Activated CD8-positive, alpha-beta T cell treated with anti-CD3 and anti-CD28 coated beads for 36 hours (primary cell): Measurements from ENCODE around the gene B3GALT2. TPM values are rescaled to one million over a fixed set of nuclear protein-coding genes. Genes with fewer than 3 reads are reported as not detected.
"Not testable (repeated sequence)": the region's sequence is repeated elsewhere in the genome, so short reads cannot be mapped to it uniquely, and the experiment has no call there.

ENCODE experiments used
- ATAC-seq: fragments of 200-7000 bp; cut with Tn5 transposase; one replicate; pipeline ENCODE4 v1.10.0; 2021; ENCODE audit warnings: mild to moderate bottlenecking, moderate library complexity
- CTCF ChIA-PET: fragments of 350-600 bp; sonication (Branson Sonifier 250); formaldehyde crosslinking; loops from one replicate; lab custom pipeline; 2021; ENCODE audit warnings: antibody characterized with exemption; lab: Charles Lee
- POLR2A ChIA-PET: fragments of 350-600 bp; sonication (Branson Sonifier 250); formaldehyde crosslinking; loops from one replicate; lab custom pipeline; 2021; ENCODE audit warnings: antibody characterized with exemption; lab: Charles Lee
- DNase-seq: peaks from one replicate; pipeline ENCODE4 v3.0.0-alpha.2; 2020
- H3K27ac Mint-ChIP-seq: one replicate; pipeline ENCODE4 v1.8.0; 2021; ENCODE audit warnings: mild to moderate bottlenecking, mixed read lengths
- H3K27me3 Mint-ChIP-seq: one replicate; pipeline ENCODE4 v1.8.0; 2021; ENCODE audit warnings: mixed read lengths
- H3K36me3 Mint-ChIP-seq: one replicate; pipeline ENCODE4 v1.8.0; 2021; ENCODE audit warnings: low read depth, mixed read lengths
- H3K4me1 Mint-ChIP-seq: one replicate; pipeline ENCODE4 v1.8.0; 2021; ENCODE audit warnings: low read depth, mixed read lengths
- H3K4me3 Mint-ChIP-seq: one replicate; pipeline ENCODE4 v1.8.0; 2021; ENCODE audit warnings: mild to moderate bottlenecking, moderate library complexity, mixed read lengths
- H3K9me3 Mint-ChIP-seq: one replicate; pipeline ENCODE4 v1.8.0; 2021; ENCODE audit warnings: mixed read lengths
- intact Hi-C: fragments of 100-400 bp; cut with micrococcal nuclease; formaldehyde crosslinking; loops from one replicate; pipeline ENCODE4 v1.10.0; 2022
- total RNA-seq, 2 experiments: library from RNA; stranded (reverse); gene quantifications; one replicate each; pipeline ENCODE4 v1.2.3, GENCODE V29; 2021
- TF ChIP-seq, protein P1 (sequence below): fragments of 200-600 bp; IDR thresholded peaks from one replicate; pipeline ENCODE4 v1.8.0; 2022; ENCODE audit warnings: antibody characterized with exemption, mild to moderate bottlenecking

The B3GALT2 gene, protein sequence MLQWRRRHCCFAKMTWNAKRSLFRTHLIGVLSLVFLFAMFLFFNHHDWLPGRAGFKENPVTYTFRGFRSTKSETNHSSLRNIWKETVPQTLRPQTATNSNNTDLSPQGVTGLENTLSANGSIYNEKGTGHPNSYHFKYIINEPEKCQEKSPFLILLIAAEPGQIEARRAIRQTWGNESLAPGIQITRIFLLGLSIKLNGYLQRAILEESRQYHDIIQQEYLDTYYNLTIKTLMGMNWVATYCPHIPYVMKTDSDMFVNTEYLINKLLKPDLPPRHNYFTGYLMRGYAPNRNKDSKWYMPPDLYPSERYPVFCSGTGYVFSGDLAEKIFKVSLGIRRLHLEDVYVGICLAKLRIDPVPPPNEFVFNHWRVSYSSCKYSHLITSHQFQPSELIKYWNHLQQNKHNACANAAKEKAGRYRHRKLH
- total RNA-seq = under 1 TPM in 1 of 2 experiments, not detected in 1; 0.18 TPM

DNA sequence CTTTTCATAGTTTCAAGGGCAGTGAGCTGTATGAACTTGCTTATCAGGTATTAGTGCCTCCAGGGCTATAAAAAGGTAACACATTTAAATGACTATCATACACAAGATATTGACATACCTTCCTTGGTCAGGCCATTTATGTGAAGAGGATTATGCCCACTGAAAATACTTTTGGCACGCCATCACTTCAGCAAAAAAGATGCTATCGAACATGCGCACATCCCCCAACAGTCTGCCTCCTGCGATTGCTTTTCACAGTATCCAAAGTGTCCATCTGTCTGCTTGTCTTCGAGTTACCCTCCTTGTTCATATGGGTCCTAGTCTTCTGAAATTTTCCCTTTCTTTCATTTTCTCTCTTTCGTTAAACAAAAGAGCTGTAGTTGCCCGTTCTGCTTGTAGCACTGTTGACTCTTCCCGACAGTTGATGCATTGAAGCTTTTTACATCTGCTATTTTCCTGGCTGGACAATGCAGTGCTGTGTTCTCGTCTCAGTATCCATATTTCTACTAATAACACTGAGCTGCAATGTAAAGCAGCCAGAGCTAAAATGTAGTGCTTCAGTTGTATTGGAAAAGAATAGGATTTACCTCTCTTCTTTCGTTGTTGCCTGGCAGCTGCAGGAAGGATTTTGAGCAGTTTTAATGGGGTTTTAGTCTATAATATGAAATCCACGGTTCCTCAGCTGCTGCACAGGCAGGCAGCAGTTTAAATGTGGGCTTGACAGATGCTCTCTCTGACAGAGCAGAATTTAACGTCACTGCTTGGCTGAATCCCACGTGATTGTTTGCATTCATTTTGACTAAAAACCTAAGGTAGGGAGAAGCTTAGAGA lies at the start of gene B3GALT2:
Gene B3GALT2 (minus strand): TSS at position 713 of the 831 bp plus-strand sequence. CDS start 5,051 bp downstream, outside the sequence.
- no peaks in the 10 kb centered on the region for H3K9me3 Mint-ChIP-seq
- TF ChIP-seq, protein P1, sequence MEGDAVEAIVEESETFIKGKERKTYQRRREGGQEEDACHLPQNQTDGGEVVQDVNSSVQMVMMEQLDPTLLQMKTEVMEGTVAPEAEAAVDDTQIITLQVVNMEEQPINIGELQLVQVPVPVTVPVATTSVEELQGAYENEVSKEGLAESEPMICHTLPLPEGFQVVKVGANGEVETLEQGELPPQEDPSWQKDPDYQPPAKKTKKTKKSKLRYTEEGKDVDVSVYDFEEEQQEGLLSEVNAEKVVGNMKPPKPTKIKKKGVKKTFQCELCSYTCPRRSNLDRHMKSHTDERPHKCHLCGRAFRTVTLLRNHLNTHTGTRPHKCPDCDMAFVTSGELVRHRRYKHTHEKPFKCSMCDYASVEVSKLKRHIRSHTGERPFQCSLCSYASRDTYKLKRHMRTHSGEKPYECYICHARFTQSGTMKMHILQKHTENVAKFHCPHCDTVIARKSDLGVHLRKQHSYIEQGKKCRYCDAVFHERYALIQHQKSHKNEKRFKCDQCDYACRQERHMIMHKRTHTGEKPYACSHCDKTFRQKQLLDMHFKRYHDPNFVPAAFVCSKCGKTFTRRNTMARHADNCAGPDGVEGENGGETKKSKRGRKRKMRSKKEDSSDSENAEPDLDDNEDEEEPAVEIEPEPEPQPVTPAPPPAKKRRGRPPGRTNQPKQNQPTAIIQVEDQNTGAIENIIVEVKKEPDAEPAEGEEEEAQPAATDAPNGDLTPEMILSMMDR = no peak
- peaks cover 49% of the 10 kb centered on the region for H3K4me1 Mint-ChIP-seq
- peak within 1 kb of the TSS; percentile 14 for H3K27ac Mint-ChIP-seq
- H3K36me3 Mint-ChIP-seq = peaks cover 2% of the 10 kb centered on the region
- peak; percentile 21 for DNase-seq
- peak within 1 kb of the TSS; percentile 41 for H3K4me3 Mint-ChIP-seq
- ChIA-PET POLR2A (no interaction called here), CTCF (interaction anchor here (1.0 to 1.3 kb wide), 2 partner anchors 8 to 975 kb away, joined by 3 read pairs; no protein-coding TSS in a partner anchor)
- no peaks in the 10 kb centered on the region for H3K27me3 Mint-ChIP-seq
- intact Hi-C loops = no loop called here
- ATAC-seq = peak; percentile 60

DNA sequence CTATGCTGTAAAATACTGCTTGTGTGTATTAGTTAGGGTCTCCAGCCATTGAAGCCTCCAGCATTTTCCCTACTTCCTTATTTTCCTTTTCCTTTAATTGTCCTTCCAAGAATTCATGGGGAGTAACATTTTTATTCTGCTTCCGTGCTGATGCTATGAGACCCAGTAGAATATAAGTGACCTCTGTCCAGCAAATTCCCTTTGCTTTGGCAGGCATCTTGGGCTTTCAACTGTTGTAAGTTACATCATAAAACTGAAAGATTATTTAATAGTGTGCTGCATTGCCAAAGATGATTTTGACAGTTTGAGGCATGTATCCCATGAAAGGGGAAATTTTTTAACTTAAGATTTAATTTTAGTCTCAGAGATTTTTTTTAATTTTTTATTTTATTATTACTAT lies 48.1 kb upstream of the B3GALT2 start:
- Mint-ChIP-seq H3K36me3 (peaks cover 37% of the 10 kb centered on the region), H3K9me3 (no peaks in the 10 kb centered on the region), H3K27ac (no peak overlapping the region), H3K4me3 (no peak overlapping the region), H3K4me1 (peaks cover 12% of the 10 kb centered on the region), H3K27me3 (no peaks in the 10 kb centered on the region)
- ATAC-seq (no peak), DNase-seq (no peak)
- POLR2A ChIA-PET = no interaction called here
- intact Hi-C loops = no loop called here
- CTCF ChIA-PET = no interaction called here
- TF ChIP-seq, protein P1 = no peak

DNA sequence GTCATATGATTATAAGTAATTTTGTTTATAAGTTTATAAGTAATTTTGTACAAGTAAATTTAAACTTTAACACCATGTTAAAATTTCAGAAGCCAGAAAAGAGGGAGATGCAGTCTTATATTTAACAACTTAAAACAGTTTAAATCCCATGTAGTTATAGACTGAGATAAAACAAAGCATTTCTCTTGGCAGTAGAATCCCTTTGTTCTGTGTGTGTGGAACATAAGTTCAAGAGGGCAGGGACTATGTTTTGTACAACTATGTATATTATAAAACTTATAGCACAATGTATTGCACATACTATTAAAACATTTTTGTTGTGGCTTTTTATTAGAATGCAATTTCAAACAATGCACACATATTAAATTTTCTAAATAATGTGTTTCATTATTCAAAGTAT lies 44.7 kb upstream of the B3GALT2 start:
- H3K4me1 Mint-ChIP-seq, H3K4me3 Mint-ChIP-seq, CTCF ChIA-PET, H3K27ac Mint-ChIP-seq, H3K27me3 Mint-ChIP-seq, ATAC-seq, intact Hi-C loops, H3K9me3 Mint-ChIP-seq, POLR2A ChIA-PET, DNase-seq: not testable (repeated sequence)
- H3K36me3 Mint-ChIP-seq = peaks cover 30% of the 10 kb centered on the region

DNA sequence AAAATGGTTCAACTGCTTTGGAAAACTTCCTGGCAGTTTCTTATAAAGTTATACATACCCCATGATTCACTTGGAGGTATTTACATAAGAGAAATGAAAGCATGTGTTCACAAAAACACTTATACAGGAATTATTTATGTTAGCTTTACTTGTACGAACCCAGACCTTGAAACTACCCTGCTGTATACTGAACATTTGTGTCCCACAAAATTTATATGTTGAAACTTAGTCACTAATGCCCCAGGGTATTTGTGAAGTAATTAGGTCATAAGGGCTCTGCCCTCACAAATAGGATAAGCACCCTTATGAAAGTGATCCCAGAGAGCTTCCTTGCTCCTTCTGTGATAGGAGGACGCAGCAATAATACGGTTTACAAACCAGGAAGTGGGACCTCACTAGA lies 42.7 kb upstream of the B3GALT2 start:
- intact Hi-C loops = no loop called here

DNA sequence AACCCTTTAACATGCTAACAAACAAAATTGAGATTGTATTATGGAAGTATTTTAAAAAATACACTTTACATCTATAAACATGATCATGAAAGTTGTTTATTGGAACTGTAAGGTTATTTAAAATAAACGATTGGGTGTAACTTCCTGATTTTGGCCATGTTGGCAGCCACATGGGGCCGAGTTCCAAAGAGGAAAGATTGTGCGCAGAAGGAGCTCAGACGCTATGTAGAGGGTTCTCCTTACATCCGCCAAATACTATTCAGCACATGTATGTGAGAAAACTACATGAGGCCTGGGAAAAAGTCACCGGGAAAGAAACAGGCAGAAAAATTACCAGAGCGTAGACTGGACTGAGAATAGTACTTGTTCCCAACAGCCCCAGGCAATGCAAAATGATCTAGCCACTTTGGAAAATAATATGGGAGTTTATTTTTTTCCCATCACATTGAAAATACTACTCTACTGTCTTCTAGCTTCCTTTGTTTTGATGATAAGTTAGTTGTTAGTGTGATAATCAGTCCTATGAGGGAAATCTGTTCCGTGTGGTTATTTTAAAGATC lies 35.7 kb upstream of the B3GALT2 start:
- ATAC-seq = no peak
- intact Hi-C loops = no loop called here
- peaks cover 43% of the 10 kb centered on the region for H3K36me3 Mint-ChIP-seq
- H3K4me3 Mint-ChIP-seq = no peak overlapping the region
- no peaks in the 10 kb centered on the region for H3K27me3 Mint-ChIP-seq
- TF ChIP-seq, protein P1 = no peak
- ChIA-PET POLR2A (no interaction called here), CTCF (no interaction called here)
- peaks cover 16% of the 10 kb centered on the region for H3K4me1 Mint-ChIP-seq
- no peak overlapping the region for H3K27ac Mint-ChIP-seq
- DNase-seq = no peak
- H3K9me3 Mint-ChIP-seq = no peaks in the 10 kb centered on the region

More for the DNA sequence above, 42.7 kb upstream of the B3GALT2 start:
- TF ChIP-seq, protein P1 = no peak
- no peak overlapping the region for H3K27ac Mint-ChIP-seq
- no peak for DNase-seq
- H3K4me1 Mint-ChIP-seq = peaks cover 12% of the 10 kb centered on the region
- no peak for ATAC-seq
- peaks cover 33% of the 10 kb centered on the region for H3K36me3 Mint-ChIP-seq
- no peaks in the 10 kb centered on the region for H3K27me3 Mint-ChIP-seq
- POLR2A ChIA-PET = no interaction called here
- no peaks in the 10 kb centered on the region for H3K9me3 Mint-ChIP-seq
- CTCF ChIA-PET = interaction anchor here (1.2 kb wide), 1 partner anchor 9 kb away, joined by 3 read pairs; no protein-coding TSS in a partner anchor
- H3K4me3 Mint-ChIP-seq = no peak overlapping the region
